Keratinocyte (primary cell): Measurements from ENCODE around the gene EPHB4. TPM values are rescaled to one million over a fixed set of nuclear protein-coding genes. Genes with fewer than 3 reads are reported as not detected.

Experiments used
- DNase-seq: peaks from one replicate; pipeline ENCODE4 v3.0.0-alpha.2; 2011; ENCODE audit warnings: low read depth, missing footprints, low spot score
- FAIRE-seq: peaks from 2 replicates; lab custom pipeline; 2011; peaks lifted over from hg19 to GRCh38; lab: Jason Lieb, UNC
- H2AFZ ChIP-seq: 2 replicates; pipeline ENCODE4 v1.6.0; 2012; ENCODE audit warnings: low read length, control low read depth, inconsistent platforms; ENCODE audit not compliant: control insufficient read depth
- H3K27ac ChIP-seq: 2 replicates; pipeline ENCODE4 v1.5.1; 2011; ENCODE audit warnings: low read length; ENCODE audit not compliant: control insufficient read depth, insufficient read depth
- H3K27me3 ChIP-seq: 3 replicates; pipeline ENCODE4 v1.6.0; 2011; ENCODE audit warnings: low read length; ENCODE audit not compliant: control insufficient read depth, insufficient read depth; ENCODE audit errors: extremely low read depth
- H3K36me3 ChIP-seq, 2 experiments: 2 replicates in 1 of 2; 3 replicates in 1 of 2; pipeline ENCODE4 v1.5.1; 2011; ENCODE audit warnings: low read length in 2 of 2, mild to moderate bottlenecking in 1 of 2; ENCODE audit not compliant: control insufficient read depth in 2 of 2, insufficient read depth in 2 of 2; ENCODE audit errors: extremely low read depth in 1 of 2
- H3K4me1 ChIP-seq: 3 replicates; pipeline ENCODE4 v1.5.1; 2011; ENCODE audit warnings: low read length; ENCODE audit not compliant: control insufficient read depth, insufficient read depth; ENCODE audit errors: extremely low read depth
- H3K4me2 ChIP-seq: 3 replicates; pipeline ENCODE4 v1.6.0; 2011; ENCODE audit warnings: low read depth, low read length; ENCODE audit not compliant: control insufficient read depth, insufficient read depth; ENCODE audit errors: extremely low read depth
- H3K4me3 ChIP-seq, 3 experiments: fragments of 200-600 bp in 1 of 3; sonication (generic) in 1 of 3; 2 replicates in 2 of 3; 3 replicates in 1 of 3; pipeline ENCODE4 v1.5.1; 2011 to 2016; ENCODE audit warnings: low read length in 3 of 3, mild to moderate bottlenecking in 3 of 3, control low read depth in 2 of 3, inconsistent platforms in 1 of 3, low read depth in 1 of 3, mixed read lengths in 1 of 3, mixed run types in 1 of 3, moderate library complexity in 1 of 3; ENCODE audit not compliant: control insufficient read depth in 2 of 3, insufficient read depth in 2 of 3; ENCODE audit errors: extremely low read depth in 1 of 3
- H3K79me2 ChIP-seq: 2 replicates; pipeline ENCODE4 v1.6.0; 2012; ENCODE audit warnings: low read length; ENCODE audit not compliant: control insufficient read depth, insufficient read depth
- H3K9ac ChIP-seq: 3 replicates; pipeline ENCODE4 v1.6.0; 2011; ENCODE audit warnings: low read length; ENCODE audit not compliant: control insufficient read depth, insufficient read depth; ENCODE audit errors: extremely low read depth
- H3K9me1 ChIP-seq: 3 replicates; pipeline ENCODE4 v1.6.0; 2011; ENCODE audit warnings: low read length; ENCODE audit not compliant: control insufficient read depth, insufficient read depth; ENCODE audit errors: extremely low read depth
- H3K9me3 ChIP-seq: 2 replicates; pipeline ENCODE4 v1.5.1; 2012; ENCODE audit warnings: low read depth, low read length; ENCODE audit not compliant: control insufficient read depth
- H4K20me1 ChIP-seq: 3 replicates; pipeline ENCODE4 v1.6.0; 2011; ENCODE audit warnings: low read length; ENCODE audit not compliant: control insufficient read depth, insufficient read depth; ENCODE audit errors: extremely low read depth
- EZH2 ChIP-seq: IDR thresholded peaks from one replicate; pipeline ENCODE4 v1.6.1; 2012; ENCODE audit warnings: inconsistent platforms, mild to moderate bottlenecking, low read length, moderate library complexity
- dilution Hi-C: fragments of 300-500 bp; cut with MboI; formaldehyde crosslinking; loops from one replicate; pipeline ENCODE4 v1.7.0; 2020; ENCODE audit warnings: low sequenced_read_pairs; ENCODE audit not compliant: extremely low pct_ligation_motif_present
- polyA plus RNA-seq, 5 experiments: library from polyadenylated mRNA; depleted of rRNA in 3 of 5; stranded (reverse) in 3 of 5; stranded (forward) in 1 of 5; unstranded in 1 of 5; fragments of >200 nt; gene quantifications; 1 replicate in 1 of 5; 2 replicates in 3 of 5; 3 replicates in 1 of 5; pipeline versions ENCODE4 v1.2.1 to v1.2.3, GENCODE V29; 2011 to 2012; ENCODE audit warnings: missing spikeins in 2 of 5, low read depth in 1 of 5, low replicate concordance in 1 of 5
- TF ChIP-seq, protein P1 (sequence below), 3 experiments: IDR thresholded peaks in 1 of 3; conservative IDR thresholded peaks in 1 of 3; optimal IDR thresholded peaks in 1 of 3; 2 replicates in 2 of 3; 3 replicates in 1 of 3; pipeline versions ENCODE3 to v1.5.1; 2011; ENCODE audit warnings: low read length in 3 of 3, mild to moderate bottlenecking in 3 of 3, moderate library complexity in 2 of 3, control low read depth in 1 of 3, inconsistent platforms in 1 of 3; ENCODE audit not compliant: insufficient read depth in 2 of 3; ENCODE audit errors: extremely low read depth in 1 of 3

Gene EPHB4
- polyA plus RNA-seq, 1 donor (not counting 4 experiments of a cell fraction or from before 2014, with no cell fraction given), result 61.4 TPM

DNA sequence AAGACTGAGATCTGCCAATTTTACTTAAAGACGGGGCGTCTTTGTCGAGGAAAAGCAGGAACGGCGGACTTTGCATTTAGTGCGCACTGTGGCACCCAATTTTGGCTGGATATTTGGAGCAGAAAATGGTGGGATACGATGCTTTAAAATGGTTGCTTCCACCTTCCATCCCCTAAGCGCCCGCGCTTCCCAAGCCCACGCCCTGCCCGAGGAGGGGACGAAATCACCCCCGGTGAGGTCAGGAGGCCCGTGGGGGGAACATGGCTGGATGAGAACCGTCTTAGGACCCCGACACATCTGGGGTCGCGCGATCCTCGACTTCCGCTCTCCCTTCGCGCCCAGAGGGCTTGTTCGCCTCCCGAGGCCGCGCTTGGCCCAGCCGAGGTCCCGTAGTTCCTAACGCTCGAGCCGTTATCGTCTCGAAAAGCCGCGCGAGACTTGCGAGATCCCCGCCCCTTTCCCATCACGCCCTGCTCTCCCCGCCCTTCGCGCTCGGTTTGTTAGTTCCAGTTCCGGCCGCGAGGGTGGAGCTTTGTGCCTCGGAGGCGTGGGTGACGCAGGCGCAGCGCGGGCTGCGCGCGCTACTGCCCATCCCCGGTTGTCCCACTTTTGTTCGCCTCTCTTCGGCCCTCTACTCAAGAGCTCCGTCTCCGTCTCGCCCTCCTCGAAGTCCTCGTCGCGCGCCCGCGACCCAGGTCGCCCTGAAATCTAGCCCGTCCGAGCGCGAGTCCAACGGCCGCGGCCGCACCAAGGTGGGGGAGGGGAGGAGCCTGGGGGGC, 47.4 kb upstream of the EPHB4 start, which contains the start of gene SRRT:
Gene SRRT, plus strand, starts transcription at position 527 of the 779 bp plus-strand sequence. CDS start 488 bp downstream, outside the sequence.
- peaks cover 29% of the 10 kb centered on the region for H3K4me1 ChIP-seq
- no peaks in the 10 kb centered on the region for H3K27me3 ChIP-seq
- peak within 1 kb of the TSS; percentile 93 for H3K9ac ChIP-seq
- no peaks in the 10 kb centered on the region for H3K9me3 ChIP-seq
- peaks cover 9% of the 10 kb centered on the region for H4K20me1 ChIP-seq
- DNase-seq (no peak), FAIRE-seq (peak; percentile 82)
- peak within 1 kb of the TSS; percentile 92 for H3K27ac ChIP-seq
- H3K79me2 ChIP-seq, result peaks cover 87% of the 10 kb centered on the region
- H3K4me3 ChIP-seq, result peak within 1 kb of the TSS; percentile 95 to 99 (median 96)
- peak within 1 kb of the TSS; percentile 87 for H2AFZ ChIP-seq
- H3K9me1 ChIP-seq, result no peaks in the 10 kb centered on the region
- dilution Hi-C loops, result no loop called here
- TF ChIP-seq, protein P1, sequence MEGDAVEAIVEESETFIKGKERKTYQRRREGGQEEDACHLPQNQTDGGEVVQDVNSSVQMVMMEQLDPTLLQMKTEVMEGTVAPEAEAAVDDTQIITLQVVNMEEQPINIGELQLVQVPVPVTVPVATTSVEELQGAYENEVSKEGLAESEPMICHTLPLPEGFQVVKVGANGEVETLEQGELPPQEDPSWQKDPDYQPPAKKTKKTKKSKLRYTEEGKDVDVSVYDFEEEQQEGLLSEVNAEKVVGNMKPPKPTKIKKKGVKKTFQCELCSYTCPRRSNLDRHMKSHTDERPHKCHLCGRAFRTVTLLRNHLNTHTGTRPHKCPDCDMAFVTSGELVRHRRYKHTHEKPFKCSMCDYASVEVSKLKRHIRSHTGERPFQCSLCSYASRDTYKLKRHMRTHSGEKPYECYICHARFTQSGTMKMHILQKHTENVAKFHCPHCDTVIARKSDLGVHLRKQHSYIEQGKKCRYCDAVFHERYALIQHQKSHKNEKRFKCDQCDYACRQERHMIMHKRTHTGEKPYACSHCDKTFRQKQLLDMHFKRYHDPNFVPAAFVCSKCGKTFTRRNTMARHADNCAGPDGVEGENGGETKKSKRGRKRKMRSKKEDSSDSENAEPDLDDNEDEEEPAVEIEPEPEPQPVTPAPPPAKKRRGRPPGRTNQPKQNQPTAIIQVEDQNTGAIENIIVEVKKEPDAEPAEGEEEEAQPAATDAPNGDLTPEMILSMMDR (optimal IDR thresholded peaks at IDR 0.05 in 1 of 3, IDR thresholded peaks at IDR 0.05 in 1 of 3, conservative IDR thresholded peaks at IDR 0.05 in 1 of 3; ENCODE audit: extremely low read depth in 1 of 3, insufficient read depth in 2 of 3, low read length in 3 of 3), result peak in 1 of 3 experiments; percentile 41
- TF ChIP-seq EZH2, result no peak
- H3K4me2 ChIP-seq, result peak within 1 kb of the TSS; percentile 98
- peaks cover 27 to 46% of the 10 kb centered on the region in 2 experiments for H3K36me3 ChIP-seq

DNA sequence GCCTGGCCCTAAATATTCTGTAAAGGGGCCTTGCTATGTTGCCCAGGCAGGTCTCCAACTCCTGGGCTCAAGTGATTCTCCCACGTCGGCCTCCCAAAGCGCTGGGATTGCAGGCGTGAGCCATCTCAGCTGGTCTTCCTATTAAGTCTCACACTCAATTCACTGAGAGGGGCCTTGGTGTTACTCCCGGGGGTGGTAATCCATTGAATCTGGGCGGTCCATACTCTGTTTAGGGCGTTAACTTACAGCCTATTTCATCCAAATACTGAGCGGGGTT, 46.9 kb upstream of the EPHB4 start:
- dilution Hi-C loops, result no loop called here
- Histone ChIP-seq H3K36me3 (peaks cover 27 to 42% of the 10 kb centered on the region in 2 experiments), H3K4me3 (peak overlapping the region; percentile 78 to 96 (median 95)), H3K4me2 (peak overlapping the region; percentile 94), H3K27ac (peak overlapping the region; percentile 92), H3K9ac (peak overlapping the region; percentile 93), H3K79me2 (peaks cover 86% of the 10 kb centered on the region), H2AFZ (peak overlapping the region; percentile 87), H3K4me1 (peaks cover 31% of the 10 kb centered on the region), H3K9me1 (no peaks in the 10 kb centered on the region), H3K9me3 (no peaks in the 10 kb centered on the region), H3K27me3 (no peaks in the 10 kb centered on the region), H4K20me1 (peaks cover 6% of the 10 kb centered on the region)
- TF ChIP-seq, protein P1 (optimal IDR thresholded peaks at IDR 0.05 in 1 of 3, IDR thresholded peaks at IDR 0.05 in 1 of 3, conservative IDR thresholded peaks at IDR 0.05 in 1 of 3; ENCODE audit: extremely low read depth in 1 of 3, insufficient read depth in 2 of 3, low read length in 3 of 3), result no peak
- TF ChIP-seq EZH2, result no peak
- no peak for DNase-seq
- FAIRE-seq, result no peak
